HG02763 (cell line): Measurements from ENCODE around the gene ADAMTS13.
"Not testable (repeated sequence)": the region's sequence is repeated elsewhere in the genome, so short reads cannot be mapped to it uniquely, and the experiment has no call there.

ENCODE experiments used
- ATAC-seq: cut with Tn5 transposase; IDR thresholded peaks from one replicate; pipeline ENCODE4 v1.9.1; 2021; ENCODE audit warnings: mild to moderate bottlenecking, moderate library complexity; ENCODE audit not compliant: unreplicated experiment

Gene ADAMTS13

GRCh38 chr9:133423216-133423615 lies 1.0 kb downstream of the ADAMTS13 start:
- ATAC-seq: no peak

DNA sequence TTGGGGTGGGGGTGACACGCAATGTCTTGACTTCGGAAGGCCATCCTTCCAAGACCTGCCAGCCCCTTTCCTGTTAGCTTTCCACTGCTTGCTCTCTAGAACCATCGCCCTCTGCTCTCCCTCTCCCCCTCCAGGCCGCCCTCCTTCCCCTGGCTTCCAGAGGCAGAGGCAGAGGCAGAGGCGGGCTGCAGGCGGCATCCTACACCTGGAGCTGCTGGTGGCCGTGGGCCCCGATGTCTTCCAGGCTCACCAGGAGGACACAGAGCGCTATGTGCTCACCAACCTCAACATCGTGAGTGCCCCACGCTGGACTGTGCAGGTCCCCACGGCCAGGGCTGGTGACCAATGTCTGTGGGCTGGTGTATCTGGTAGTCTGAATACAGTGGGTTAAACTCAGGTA lies 2.0 kb downstream of the ADAMTS13 start:
- no peak for ATAC-seq

DNA sequence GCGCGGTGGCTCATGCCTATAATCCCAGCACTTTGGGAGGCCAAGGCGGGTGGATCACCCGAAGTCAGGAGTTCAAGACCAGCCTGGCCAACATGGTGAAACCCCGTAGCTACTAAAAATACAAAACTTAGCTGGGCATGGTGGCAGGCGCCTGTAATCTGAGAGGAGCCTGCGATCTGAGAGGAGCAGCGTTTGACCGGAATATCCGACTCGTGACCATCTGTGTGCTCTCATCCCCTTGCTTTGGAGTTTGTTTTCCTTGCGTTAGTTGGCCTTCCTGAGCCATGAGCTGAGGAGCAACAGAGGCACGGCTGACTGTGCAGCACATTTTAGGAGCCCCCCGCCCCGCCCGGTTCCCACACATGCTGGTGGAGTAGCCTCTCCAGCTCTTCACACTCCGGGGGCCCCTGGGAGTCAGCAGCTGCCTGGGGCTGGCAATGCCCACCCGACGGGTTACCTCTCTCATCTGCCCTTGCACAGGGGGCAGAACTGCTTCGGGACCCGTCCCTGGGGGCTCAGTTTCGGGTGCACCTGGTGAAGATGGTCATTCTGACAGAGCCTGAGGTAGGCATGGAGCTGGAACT lies 3.0 kb downstream of the ADAMTS13 start:
- no peak for ATAC-seq

- ATAC-seq: no peak
Observed at GRCh38 chr9:133426011-133426410, 3.8 kb downstream of the ADAMTS13 start.

DNA sequence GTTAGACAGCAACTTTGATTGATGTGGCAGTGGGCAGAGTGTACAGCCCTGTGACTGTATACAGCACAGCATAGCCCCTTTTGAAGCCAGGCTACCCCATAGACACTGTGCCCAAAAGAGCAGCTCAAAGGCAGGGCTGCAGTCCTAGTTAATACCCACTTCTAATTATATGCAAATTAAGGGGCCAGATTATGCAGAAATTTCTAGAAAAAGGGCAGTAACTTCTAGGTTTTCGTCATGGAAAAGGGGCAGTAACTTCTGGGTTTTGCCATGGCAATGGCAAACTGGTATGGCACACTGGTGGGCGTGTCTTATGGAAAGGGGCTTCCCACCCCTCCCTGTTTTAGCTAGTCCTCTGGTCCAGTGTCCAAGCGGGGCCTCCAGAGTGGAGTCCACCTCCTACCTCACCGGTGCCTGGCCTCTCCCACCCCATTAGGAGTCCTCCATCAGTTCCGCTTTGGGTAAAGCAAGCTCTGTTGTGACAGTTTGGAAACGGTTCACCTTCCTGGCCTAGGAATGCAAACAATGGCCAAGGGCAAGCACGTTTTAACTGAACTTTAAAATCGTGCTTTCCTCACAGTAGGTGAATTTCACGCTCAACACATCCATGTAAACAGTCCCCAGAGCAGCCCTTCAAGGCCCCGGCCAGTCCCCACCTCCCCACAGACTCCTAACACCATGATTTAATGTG lies 5.6 kb downstream of the ADAMTS13 start:
- ATAC-seq: no peak

- no peak for ATAC-seq
Observed at GRCh38 chr9:133428617-133429101, 6.5 kb downstream of the ADAMTS13 start.

- ATAC-seq: no peak
Observed at GRCh38 chr9:133429214-133429613, 7.0 kb downstream of the ADAMTS13 start.

GRCh38 chr9:133429641-133430161 lies 7.5 kb downstream of the ADAMTS13 start:
- no peak for ATAC-seq

- ATAC-seq: no peak
Observed at GRCh38 chr9:133430244-133430643, 8.1 kb downstream of the ADAMTS13 start.

DNA sequence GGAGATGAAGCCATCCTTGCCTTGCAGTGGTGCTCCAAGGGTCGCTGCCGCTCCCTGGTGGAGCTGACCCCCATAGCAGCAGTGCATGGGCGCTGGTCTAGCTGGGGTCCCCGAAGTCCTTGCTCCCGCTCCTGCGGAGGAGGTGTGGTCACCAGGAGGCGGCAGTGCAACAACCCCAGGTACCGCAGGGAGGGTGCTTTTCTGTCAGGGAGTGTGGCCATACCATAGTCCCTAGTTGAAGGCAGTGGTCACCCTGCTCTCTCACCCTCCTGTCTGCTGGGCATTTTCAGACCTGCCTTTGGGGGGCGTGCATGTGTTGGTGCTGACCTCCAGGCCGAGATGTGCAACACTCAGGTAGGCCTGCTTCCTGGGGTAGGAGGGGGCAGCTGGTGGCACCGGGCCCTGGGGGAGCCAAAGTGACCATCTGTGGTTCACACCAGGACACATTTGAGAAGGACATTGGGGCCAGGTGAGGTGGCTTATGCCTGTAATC lies 11.2 kb downstream of the ADAMTS13 start:
- no peak for ATAC-seq

DNA sequence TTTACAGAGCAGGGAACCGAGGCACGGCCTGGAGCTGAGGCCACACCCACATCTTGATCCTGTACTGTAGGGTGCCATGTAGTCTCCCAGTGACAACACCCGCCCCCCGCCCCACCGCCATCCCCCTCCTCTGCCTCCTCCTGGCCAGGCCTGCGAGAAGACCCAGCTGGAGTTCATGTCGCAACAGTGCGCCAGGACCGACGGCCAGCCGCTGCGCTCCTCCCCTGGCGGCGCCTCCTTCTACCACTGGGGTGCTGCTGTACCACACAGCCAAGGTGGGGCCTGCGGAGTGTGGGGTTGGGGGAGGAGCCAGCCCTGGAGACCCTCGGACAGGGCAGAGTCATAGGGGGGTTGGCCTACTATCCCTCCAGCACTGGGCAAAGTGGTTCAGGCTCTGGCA lies 14.5 kb downstream of the ADAMTS13 start:
- ATAC-seq: no peak

- no peak for ATAC-seq
Observed at GRCh38 chr9:133437753-133438531, 15.8 kb downstream of the ADAMTS13 start.

GRCh38 chr9:133439337-133439736 lies 17.2 kb downstream of the ADAMTS13 start:
- ATAC-seq: no peak

DNA sequence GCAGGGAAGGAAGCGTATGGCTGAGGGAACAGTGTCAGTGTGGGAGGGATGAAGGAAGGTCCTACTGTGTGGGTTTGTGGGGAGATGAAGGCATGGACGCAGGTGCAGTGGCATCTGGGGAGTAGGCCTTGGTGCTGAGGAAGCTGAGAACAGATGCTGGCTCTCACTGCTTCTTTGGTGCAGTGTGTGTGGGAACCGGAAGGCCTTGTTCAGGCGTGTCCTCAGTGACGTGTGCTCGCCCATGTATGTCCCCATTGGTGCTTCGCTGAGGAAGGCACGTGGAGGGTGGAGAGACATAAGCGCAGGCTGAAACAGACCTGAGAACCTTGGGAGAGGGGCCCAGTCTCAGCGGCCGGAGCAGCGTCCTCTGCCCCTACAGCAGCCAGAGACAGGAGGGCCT lies 18.7 kb downstream of the ADAMTS13 start:
- no peak for ATAC-seq

DNA sequence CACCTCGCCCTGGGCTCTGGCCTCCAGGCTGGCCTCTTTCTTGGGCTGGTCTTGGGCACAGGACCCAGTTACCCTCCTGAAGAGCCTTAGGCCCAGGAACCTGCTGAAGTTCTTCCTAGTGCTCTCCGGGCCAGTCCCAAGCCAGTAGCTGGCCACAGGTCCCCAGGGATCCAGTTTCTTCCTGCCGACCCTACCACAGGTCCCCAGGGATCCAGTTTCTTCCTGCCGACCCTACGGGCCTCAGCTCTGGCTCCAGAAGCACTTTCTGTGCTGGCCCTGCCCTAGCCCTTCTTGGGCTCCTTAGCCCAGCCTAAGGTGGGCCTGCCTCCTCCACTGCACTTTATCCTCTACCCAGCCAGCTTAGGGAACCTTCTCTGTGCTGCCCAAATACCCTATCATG lies 19.4 kb downstream of the ADAMTS13 start:
- ATAC-seq: no peak

DNA sequence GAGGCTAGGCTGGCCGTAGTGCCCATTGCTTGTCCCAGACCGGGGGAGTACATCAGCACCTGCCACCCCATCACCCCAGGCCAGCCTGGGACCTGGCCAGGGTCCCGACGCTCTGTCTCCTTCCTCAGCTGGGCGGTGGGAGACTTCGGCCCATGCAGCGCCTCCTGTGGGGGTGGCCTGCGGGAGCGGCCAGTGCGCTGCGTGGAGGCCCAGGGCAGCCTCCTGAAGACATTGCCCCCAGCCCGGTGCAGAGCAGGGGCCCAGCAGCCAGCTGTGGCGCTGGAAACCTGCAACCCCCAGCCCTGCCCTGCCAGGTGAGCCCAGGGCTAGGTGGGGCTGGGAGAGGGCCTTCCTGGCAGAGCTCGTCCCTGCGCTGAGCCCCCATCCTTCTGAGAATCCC lies 21.1 kb downstream of the ADAMTS13 start:
- no peak for ATAC-seq

GRCh38 chr9:133443982-133444381 lies 21.8 kb downstream of the ADAMTS13 start:
- no peak for ATAC-seq

DNA sequence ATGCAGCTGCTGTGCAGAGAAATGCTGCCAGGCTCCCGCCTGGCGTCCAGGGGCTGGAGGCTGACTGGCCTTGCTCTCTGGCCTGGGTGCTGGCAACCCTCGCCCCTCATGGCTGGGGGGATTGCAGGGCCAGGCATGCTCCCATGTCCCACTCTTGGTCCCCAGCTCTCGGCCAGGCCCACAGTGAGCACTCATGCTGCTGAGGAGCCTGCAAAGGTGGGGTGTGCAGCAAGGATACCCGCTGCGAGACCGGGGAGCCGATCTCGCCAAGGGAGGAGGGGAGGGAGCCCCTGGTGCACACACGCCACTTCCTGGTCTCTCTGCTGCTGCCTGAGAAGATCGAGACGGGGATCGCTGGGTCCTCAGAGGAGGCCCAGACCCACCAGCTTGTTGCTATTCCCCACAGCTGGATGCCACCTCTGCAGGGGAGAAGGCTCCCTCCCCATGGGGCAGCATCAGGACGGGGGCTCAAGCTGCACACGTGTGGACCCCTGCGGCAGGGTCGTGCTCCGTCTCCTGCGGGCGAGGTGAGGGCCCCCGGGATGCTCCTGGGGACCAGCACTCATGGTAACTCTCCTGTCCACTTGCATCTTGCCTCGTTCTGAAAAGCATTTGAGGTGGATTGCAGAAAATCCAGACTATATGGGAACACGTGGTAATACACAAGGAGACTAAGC lies 23.3 kb downstream of the ADAMTS13 start:
- ATAC-seq: no peak

- ATAC-seq: no peak
Observed at GRCh38 chr9:133448487-133448972, 26.4 kb downstream of the ADAMTS13 start.

DNA sequence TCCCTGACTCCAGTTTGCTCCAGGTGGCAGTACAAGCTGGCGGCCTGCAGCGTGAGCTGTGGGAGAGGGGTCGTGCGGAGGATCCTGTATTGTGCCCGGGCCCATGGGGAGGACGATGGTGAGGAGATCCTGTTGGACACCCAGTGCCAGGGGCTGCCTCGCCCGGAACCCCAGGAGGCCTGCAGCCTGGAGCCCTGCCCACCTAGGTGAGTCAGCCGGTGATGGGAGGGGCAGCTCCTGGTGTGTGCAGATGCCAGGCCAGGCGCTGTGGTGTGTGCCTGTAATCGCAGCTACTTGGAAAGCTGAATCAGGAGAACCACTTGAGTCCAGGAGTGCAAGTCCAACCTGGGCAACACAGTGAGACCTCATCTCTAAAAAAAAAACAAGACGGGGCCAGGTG lies 27.6 kb downstream of the ADAMTS13 start:
- ATAC-seq: no peak

DNA sequence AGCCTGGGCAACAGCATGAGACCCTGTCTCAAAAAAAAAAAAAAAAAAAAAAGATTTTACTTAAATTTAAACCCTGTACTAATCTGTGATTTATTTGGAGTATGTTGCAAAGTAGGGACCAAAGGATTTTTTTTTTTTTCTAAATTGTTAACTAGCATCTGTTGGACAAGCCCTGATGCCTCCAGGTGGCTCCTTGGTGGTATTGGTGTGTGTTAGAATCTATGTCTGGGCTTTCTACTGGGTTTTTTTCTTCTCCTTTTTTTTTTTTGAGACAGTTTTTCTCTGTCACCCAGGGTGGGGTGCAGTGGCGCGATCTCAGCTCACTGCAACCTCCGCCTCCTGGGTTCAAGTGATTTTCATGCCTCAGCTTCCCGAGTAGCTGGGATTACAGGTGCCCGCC lies 29.7 kb downstream of the ADAMTS13 start:
- not testable (repeated sequence) for ATAC-seq
